Endothelial cell (in vitro differentiated cells): ENCODE results near the gene CSRP3. TPM values are rescaled to one million over a fixed set of nuclear protein-coding genes. Genes with fewer than 3 reads are reported as not detected.

Experiments
- DNase-seq: peaks from one replicate; pipeline ENCODE4 v3.0.0; 2021; ENCODE audit warnings: low spot score
- H3K27ac Mint-ChIP-seq: one replicate; pipeline ENCODE4 v1.8.0; 2021; ENCODE audit warnings: mixed read lengths, inconsistent platforms; ENCODE audit not compliant: unreplicated experiment
- H3K27me3 Mint-ChIP-seq: one replicate; pipeline ENCODE4 v1.8.0; 2021; ENCODE audit warnings: mild to moderate bottlenecking, moderate library complexity, mixed read lengths, inconsistent platforms; ENCODE audit not compliant: unreplicated experiment
- H3K36me3 Mint-ChIP-seq: one replicate; pipeline ENCODE4 v1.8.0; 2021; ENCODE audit warnings: mild to moderate bottlenecking, low read depth, mixed read lengths, inconsistent platforms; ENCODE audit not compliant: unreplicated experiment
- H3K4me1 Mint-ChIP-seq: one replicate; pipeline ENCODE4 v1.8.0; 2021; ENCODE audit warnings: mild to moderate bottlenecking, mixed read lengths, inconsistent platforms; ENCODE audit not compliant: unreplicated experiment
- H3K4me3 Mint-ChIP-seq: one replicate; pipeline ENCODE4 v1.8.0; 2021; ENCODE audit warnings: mild to moderate bottlenecking, mixed read lengths, inconsistent platforms; ENCODE audit not compliant: unreplicated experiment
- H3K9me3 Mint-ChIP-seq: one replicate; pipeline ENCODE4 v1.8.0; 2021; ENCODE audit warnings: mixed read lengths, inconsistent platforms; ENCODE audit not compliant: unreplicated experiment
- long read RNA-seq: library from polyadenylated mRNA; unstranded; transcript quantifications from one replicate; pipeline ENCODE4 v2.0.0, GENCODE V29; 2020; ENCODE audit not compliant: unreplicated experiment
- total RNA-seq: library from RNA; stranded (reverse); fragmentation: NEBNext Ultra II Directional; extraction: Animal tissue kit (Norgen Biotek cat#: 25700); gene quantifications from one replicate; pipeline ENCODE4 v1.2.1, GENCODE V29; 2021; ENCODE audit not compliant: unreplicated experiment
- TF ChIP-seq, protein P1 (sequence below): fragments of 200-600 bp; sonication (generic); IDR thresholded peaks from one replicate; pipeline ENCODE4 v1.5.0; 2021; ENCODE audit warnings: antibody characterized with exemption; ENCODE audit not compliant: unreplicated experiment

The CSRP3 gene
- not detected for total RNA-seq
- long read RNA-seq, result 0 reads

DNA sequence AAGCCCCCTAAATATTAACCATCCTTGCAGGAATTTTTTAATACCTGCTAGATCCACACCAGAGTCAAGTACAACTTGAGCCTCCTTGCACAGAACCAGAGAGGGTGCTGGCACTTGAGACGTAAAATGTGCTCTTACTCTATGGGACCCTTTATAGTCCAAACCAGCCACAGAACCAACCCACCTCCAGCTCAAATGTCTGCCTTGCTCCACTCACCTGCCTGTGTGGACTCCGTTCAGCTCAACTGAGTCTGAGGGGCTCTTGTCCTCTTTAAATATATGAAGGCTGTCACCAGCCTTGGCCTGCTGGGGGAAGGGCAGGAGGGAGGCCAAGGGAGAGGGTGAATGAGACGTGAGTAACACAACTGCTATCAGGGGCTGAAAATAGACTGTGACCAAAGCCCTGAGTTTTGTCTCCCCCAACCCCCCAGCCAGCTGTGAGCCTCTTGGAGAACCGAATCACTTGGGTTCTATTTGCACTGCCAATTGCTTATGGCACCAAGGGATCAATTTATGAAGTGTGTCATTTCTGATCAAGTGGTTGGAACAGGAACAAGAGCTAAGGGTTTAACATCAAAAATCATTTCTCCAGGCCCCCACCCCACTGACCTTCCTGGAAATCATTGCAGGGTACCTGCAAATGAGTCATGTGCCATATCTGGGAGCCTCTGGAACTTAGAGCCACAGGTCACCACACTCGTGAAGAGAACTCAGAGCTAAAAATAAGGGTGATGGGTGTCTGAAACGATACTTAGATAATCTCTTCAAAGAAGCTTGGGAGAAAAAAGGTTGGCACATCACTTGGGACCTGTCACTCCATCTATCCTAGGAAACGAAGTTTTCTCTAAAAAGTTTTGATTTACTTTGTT lies at the start of gene CSRP3:
CSRP3 (minus strand) TSS at position 247 of the 869 bp plus-strand sequence. CDS start 9,535 bp downstream, outside the sequence.
- no peak for DNase-seq
- no peaks in the 10 kb centered on the region for H3K9me3 Mint-ChIP-seq
- no peak within 1 kb of the TSS for H3K4me3 Mint-ChIP-seq
- H3K27ac Mint-ChIP-seq, result no peak within 1 kb of the TSS
- TF ChIP-seq, protein P1, sequence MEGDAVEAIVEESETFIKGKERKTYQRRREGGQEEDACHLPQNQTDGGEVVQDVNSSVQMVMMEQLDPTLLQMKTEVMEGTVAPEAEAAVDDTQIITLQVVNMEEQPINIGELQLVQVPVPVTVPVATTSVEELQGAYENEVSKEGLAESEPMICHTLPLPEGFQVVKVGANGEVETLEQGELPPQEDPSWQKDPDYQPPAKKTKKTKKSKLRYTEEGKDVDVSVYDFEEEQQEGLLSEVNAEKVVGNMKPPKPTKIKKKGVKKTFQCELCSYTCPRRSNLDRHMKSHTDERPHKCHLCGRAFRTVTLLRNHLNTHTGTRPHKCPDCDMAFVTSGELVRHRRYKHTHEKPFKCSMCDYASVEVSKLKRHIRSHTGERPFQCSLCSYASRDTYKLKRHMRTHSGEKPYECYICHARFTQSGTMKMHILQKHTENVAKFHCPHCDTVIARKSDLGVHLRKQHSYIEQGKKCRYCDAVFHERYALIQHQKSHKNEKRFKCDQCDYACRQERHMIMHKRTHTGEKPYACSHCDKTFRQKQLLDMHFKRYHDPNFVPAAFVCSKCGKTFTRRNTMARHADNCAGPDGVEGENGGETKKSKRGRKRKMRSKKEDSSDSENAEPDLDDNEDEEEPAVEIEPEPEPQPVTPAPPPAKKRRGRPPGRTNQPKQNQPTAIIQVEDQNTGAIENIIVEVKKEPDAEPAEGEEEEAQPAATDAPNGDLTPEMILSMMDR, result no peak
- peaks cover 5% of the 10 kb centered on the region for H3K27me3 Mint-ChIP-seq
- no peaks in the 10 kb centered on the region for H3K36me3 Mint-ChIP-seq
- H3K4me1 Mint-ChIP-seq, result peaks cover 10% of the 10 kb centered on the region

DNA sequence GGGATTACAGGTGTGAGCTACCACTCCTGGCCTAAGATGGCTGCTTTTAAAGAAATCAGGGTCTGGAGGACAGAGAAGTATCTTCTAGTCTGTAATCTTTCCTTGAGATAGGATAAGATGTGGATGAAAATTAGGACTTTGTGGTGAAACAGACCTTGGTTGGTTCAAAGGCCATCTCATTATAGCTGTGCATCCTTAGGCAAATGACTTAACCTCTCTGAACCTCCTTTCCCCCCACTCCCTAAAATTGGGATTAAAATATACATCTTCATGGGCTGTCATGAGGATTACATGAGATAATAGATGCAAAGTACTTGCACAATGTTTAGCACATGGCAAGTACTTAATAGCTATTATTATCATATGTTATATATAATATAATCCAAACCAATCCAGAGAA lies 49.8 kb upstream of the CSRP3 start:
- DNase-seq, result no peak
- TF ChIP-seq, protein P1, result no peak
- Mint-ChIP-seq H3K27me3 (peaks cover 2% of the 10 kb centered on the region), H3K4me3 (no peak overlapping the region), H3K27ac (no peak overlapping the region), H3K9me3 (no peaks in the 10 kb centered on the region), H3K36me3 (no peaks in the 10 kb centered on the region), H3K4me1 (peaks cover 13% of the 10 kb centered on the region)

DNA sequence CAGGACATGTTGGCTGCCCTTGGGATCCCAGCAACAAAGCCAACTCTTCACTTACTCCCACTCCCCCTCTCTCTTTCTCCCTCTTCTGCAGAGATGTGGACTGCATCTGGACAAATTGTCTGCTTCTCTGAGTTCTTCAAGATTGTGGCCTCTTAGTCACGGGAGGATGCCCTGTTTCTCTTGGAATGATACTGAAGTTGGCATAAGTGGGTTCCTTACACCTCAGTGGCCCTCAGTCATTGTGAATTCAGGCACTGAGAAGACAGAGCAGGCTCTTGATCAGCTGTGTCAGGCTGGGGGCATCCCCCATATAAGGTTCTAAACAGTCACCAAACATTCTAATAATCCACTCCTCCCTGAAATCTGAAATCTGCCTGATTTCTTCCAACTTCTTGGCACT lies 45.0 kb upstream of the CSRP3 start:
- no peaks in the 10 kb centered on the region for H3K9me3 Mint-ChIP-seq
- H3K27ac Mint-ChIP-seq, result no peak overlapping the region
- no peak for DNase-seq
- no peak overlapping the region for H3K4me3 Mint-ChIP-seq
- no peaks in the 10 kb centered on the region for H3K36me3 Mint-ChIP-seq
- peaks cover 13% of the 10 kb centered on the region for H3K27me3 Mint-ChIP-seq
- H3K4me1 Mint-ChIP-seq, result peaks cover 2% of the 10 kb centered on the region
- TF ChIP-seq, protein P1, result no peak

DNA sequence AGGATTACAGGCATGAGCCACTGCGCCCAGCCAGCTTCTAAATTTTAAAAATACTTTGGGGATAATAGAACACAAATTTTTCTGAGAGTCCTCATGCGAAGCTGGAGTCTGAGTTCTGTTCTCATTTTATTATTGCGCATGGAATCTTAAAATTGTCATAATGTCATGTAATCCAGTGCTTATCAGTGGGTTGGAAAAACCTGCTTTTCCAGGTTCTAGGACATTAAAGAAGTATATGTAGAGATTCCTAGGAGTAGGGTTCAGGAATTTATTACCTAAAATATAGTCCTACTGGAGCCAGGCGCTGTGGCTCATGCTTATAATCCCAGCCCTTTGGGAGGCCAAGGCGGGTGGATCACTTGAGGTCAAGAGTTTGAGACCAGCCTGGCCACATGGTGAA lies 43.6 kb upstream of the CSRP3 start:
- Mint-ChIP-seq H3K4me3 (no peak overlapping the region), H3K27me3 (peaks cover 13% of the 10 kb centered on the region), H3K9me3 (no peaks in the 10 kb centered on the region)

More for the DNA sequence above, 43.6 kb upstream of the CSRP3 start:
- DNase-seq, result no peak
- H3K4me1 Mint-ChIP-seq, result peaks cover 2% of the 10 kb centered on the region
- TF ChIP-seq, protein P1, result no peak
- no peaks in the 10 kb centered on the region for H3K36me3 Mint-ChIP-seq
- no peak overlapping the region for H3K27ac Mint-ChIP-seq
